ENCODE measurements around the gene TRIM10.

TRIM10 gene

DNA sequence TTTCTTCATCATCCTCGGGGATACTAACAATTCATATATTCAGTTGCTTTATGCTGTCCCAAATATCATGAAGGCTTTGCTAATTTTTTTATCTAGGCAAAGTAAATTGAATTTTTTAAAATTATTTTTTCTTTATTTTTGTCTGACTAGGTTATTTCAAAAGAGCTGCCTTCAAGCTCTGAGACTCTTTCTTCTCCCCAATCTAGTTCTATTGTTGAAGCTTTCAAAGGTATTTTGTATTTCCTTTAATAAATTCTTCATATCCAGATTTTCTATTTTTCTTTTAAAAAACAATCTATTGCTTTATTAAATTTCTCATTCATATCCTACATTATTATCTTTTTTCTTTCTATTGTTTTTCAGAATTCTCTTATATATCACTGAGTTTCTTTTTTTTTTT lies 19.1 kb upstream of the TRIM10 start:
- DNase-seq (ENCODE audit: low read depth), result no peak
- H3K4me3 ChIP-seq (ENCODE audit: low read depth, low read length), result no peak overlapping the region
- TF ChIP-seq POLR2A (IDR thresholded peaks at IDR 0.05; ENCODE audit: extremely low read depth, insufficient read length), result no peak
- TF ChIP-seq, protein P1, sequence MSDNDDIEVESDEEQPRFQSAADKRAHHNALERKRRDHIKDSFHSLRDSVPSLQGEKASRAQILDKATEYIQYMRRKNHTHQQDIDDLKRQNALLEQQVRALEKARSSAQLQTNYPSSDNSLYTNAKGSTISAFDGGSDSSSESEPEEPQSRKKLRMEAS (IDR thresholded peaks at IDR 0.05; ENCODE audit: low read depth, low read length), result no peak
- TF ChIP-seq MYC (IDR thresholded peaks at IDR 0.05; ENCODE audit: low read depth, low read length), result no peak
- TF ChIP-seq, protein P2, sequence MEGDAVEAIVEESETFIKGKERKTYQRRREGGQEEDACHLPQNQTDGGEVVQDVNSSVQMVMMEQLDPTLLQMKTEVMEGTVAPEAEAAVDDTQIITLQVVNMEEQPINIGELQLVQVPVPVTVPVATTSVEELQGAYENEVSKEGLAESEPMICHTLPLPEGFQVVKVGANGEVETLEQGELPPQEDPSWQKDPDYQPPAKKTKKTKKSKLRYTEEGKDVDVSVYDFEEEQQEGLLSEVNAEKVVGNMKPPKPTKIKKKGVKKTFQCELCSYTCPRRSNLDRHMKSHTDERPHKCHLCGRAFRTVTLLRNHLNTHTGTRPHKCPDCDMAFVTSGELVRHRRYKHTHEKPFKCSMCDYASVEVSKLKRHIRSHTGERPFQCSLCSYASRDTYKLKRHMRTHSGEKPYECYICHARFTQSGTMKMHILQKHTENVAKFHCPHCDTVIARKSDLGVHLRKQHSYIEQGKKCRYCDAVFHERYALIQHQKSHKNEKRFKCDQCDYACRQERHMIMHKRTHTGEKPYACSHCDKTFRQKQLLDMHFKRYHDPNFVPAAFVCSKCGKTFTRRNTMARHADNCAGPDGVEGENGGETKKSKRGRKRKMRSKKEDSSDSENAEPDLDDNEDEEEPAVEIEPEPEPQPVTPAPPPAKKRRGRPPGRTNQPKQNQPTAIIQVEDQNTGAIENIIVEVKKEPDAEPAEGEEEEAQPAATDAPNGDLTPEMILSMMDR (IDR thresholded peaks at IDR 0.05; ENCODE audit: low read depth, low read length), result no peak

DNA sequence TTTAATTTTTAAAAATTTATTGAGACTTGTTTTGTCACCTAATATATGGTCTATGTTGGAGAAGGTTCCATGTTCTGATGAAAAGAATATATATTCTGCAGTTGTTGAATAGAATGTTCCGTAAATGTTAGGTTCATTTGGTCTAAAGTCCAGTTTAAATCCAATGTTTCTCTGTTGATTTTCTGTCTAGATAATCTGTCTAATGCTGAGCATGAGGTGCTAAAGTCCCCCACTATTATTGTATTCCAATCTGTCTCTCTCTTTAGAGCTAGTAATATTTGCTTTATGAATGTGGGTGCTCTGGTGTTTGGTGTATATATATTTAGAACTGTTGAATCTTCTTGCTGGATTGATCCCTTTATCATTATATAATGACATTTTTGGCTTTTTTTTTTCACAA lies 17.8 kb upstream of the TRIM10 start:
- no peak overlapping the region for H3K4me3 ChIP-seq (ENCODE audit: low read depth, low read length)
- no peak for DNase-seq (ENCODE audit: low read depth)
- no peak for TF ChIP-seq MYC (IDR thresholded peaks at IDR 0.05; ENCODE audit: low read depth, low read length)
- TF ChIP-seq, protein P2 (IDR thresholded peaks at IDR 0.05; ENCODE audit: low read depth, low read length), result no peak
- no peak for TF ChIP-seq POLR2A (IDR thresholded peaks at IDR 0.05; ENCODE audit: extremely low read depth, insufficient read length)
- TF ChIP-seq, protein P1 (IDR thresholded peaks at IDR 0.05; ENCODE audit: low read depth, low read length), result no peak

DNA sequence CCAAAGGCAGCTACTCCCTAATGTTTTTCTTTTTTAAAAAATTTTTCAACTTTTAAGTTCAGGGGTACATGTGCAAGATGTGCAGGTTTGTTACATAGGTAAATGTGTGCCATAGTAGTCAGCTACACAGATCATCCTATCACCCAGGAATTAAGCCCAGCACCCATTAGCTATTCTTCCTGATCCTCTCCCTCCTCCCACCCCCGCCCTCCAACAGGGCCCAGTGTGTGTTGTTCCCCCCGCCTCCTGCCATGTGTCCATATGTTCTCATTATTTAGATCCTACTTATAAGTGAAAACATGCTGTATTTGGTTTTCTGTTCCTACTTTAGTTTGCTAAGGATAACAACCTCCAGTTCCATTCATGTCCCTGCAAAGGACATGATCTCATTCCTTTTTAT lies 14.8 kb upstream of the TRIM10 start:
- H3K4me3 ChIP-seq (ENCODE audit: low read depth, low read length), result no peak overlapping the region
- no peak for DNase-seq (ENCODE audit: low read depth)
- no peak for TF ChIP-seq POLR2A (IDR thresholded peaks at IDR 0.05; ENCODE audit: extremely low read depth, insufficient read length)
- TF ChIP-seq, protein P1 (IDR thresholded peaks at IDR 0.05; ENCODE audit: low read depth, low read length), result no peak
- TF ChIP-seq MYC (IDR thresholded peaks at IDR 0.05; ENCODE audit: low read depth, low read length), result no peak
- TF ChIP-seq, protein P2 (IDR thresholded peaks at IDR 0.05; ENCODE audit: low read depth, low read length), result no peak

DNA sequence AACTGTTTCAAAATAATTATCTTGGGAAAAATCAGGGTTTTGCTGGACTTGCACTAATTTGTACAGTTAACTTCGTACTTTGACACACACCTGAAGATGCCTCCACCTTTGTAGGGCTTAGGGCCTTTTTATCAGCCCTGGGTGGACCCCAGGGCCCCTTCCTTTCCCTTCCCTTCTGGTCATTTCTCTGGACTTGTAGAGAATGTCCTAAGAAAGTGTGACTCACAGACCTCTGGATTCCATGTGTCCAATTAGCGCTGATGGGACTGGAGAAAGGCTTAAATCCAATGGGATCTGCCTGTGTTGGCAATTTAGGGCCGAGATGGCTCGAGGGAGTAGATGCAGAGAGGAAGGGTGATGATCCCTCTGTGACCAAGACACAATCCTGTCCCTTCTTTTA lies 11.7 kb upstream of the TRIM10 start:
- DNase-seq (ENCODE audit: low read depth), result no peak
- TF ChIP-seq MYC (IDR thresholded peaks at IDR 0.05; ENCODE audit: low read depth, low read length), result no peak
- TF ChIP-seq, protein P1 (IDR thresholded peaks at IDR 0.05; ENCODE audit: low read depth, low read length), result no peak
- TF ChIP-seq, protein P2 (IDR thresholded peaks at IDR 0.05; ENCODE audit: low read depth, low read length), result no peak
- no peak for TF ChIP-seq POLR2A (IDR thresholded peaks at IDR 0.05; ENCODE audit: extremely low read depth, insufficient read length)
- H3K4me3 ChIP-seq (ENCODE audit: low read depth, low read length), result no peak overlapping the region

DNA sequence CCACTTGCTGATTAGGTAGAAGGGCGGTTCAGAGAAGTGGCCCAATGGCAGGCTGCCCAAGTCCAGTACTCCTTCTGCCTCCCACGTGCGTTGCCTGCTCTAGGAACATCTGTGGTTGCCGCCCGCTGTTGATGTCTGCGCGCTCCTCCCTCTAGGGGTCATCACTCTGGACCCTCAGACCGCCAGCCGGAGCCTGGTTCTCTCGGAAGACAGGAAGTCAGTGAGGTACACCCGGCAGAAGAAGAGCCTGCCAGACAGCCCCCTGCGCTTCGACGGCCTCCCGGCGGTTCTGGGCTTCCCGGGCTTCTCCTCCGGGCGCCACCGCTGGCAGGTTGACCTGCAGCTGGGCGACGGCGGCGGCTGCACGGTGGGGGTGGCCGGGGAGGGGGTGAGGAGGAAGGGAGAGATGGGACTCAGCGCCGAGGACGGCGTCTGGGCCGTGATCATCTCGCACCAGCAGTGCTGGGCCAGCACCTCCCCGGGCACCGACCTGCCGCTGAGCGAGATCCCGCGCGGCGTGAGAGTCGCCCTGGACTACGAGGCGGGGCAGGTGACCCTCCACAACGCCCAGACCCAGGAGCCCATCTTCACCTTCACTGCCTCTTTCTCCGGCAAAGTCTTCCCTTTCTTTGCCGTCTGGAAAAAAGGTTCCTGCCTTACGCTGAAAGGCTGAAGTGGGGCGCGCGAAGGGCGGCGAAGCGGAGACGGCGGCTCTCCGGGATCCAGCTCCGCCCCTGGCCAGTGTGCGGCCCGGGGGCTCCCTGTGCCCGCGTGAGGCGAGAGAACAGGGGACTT lies 10.9 kb upstream of the TRIM10 start:
- TF ChIP-seq, protein P2 (IDR thresholded peaks at IDR 0.05; ENCODE audit: low read depth, low read length), result no peak
- no peak for TF ChIP-seq POLR2A (IDR thresholded peaks at IDR 0.05; ENCODE audit: extremely low read depth, insufficient read length)
- TF ChIP-seq, protein P1 (IDR thresholded peaks at IDR 0.05; ENCODE audit: low read depth, low read length), result no peak
- peak; percentile 20 for DNase-seq (ENCODE audit: low read depth)
- no peak overlapping the region for H3K4me3 ChIP-seq (ENCODE audit: low read depth, low read length)

All from NB4 (cell line).